ENCODE measurements around the gene HOXA13.

DNA sequence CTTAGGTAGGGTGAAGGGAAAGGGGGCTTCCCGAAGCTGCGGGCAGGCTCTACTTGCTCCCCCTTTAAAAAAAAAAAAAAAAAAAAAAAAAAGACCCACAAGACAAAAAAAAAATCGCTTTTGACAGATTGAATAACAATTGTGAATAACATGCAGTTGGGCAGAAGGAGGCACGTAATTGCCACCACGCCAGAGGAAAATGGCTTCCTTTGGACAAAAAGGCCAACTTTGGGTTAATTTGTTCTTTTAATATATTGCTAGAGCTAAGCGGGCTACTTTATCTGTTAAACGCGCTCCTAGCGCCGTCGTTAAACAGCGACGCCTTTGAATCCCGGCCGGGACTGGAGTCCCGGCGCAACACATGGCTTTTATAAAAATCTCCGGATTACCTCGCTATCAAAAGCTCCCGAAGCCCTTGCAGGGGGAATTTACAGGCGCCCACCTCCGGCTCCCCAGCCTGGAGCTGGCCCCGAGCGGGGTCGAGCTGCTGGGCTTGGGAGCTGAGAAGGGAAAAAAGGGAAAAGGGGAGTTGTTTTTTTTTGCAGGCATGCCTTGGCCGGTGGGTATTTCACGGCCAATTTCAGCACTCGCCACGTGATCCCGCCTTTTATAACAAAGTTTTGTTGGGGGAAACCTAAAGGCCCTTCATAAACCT is 16.1 kb downstream of the HOXA13 start:
- TF ChIP-seq TAF1 (IDR thresholded peaks at IDR 0.05; ENCODE audit: low read depth) (no peak), EP300 (conservative IDR thresholded peaks at IDR 0.05; ENCODE audit: poor library complexity, severe bottlenecking) (no peak), CTCF (IDR thresholded peaks at IDR 0.05; ENCODE audit: poor library complexity, severe bottlenecking) (no peak), POLR2AphosphoS5 (IDR thresholded peaks at IDR 0.05) (no peak), EZH2 (IDR thresholded peaks at IDR 0.05; ENCODE audit: borderline replicate concordance, insufficient read depth, low read length, poor library complexity, severe bottlenecking) (peak; percentile 84), SMC3 (conservative IDR thresholded peaks at IDR 0.05; ENCODE audit: poor library complexity) (no peak), MXI1 (conservative IDR thresholded peaks at IDR 0.05; ENCODE audit: poor library complexity, severe bottlenecking) (no peak), REST (IDR thresholded peaks at IDR 0.05; ENCODE audit: borderline replicate concordance) (no peak)

All from neural cell (in vitro differentiated cells).